GM18498 (cell line): ENCODE data around the gene KCNQ1.

Source experiments
- ATAC-seq: cut with Tn5 transposase; IDR thresholded peaks from one replicate; pipeline ENCODE4 v1.9.1; 2021; ENCODE audit warnings: mild to moderate bottlenecking, moderate library complexity; ENCODE audit not compliant: unreplicated experiment

The KCNQ1 gene

DNA sequence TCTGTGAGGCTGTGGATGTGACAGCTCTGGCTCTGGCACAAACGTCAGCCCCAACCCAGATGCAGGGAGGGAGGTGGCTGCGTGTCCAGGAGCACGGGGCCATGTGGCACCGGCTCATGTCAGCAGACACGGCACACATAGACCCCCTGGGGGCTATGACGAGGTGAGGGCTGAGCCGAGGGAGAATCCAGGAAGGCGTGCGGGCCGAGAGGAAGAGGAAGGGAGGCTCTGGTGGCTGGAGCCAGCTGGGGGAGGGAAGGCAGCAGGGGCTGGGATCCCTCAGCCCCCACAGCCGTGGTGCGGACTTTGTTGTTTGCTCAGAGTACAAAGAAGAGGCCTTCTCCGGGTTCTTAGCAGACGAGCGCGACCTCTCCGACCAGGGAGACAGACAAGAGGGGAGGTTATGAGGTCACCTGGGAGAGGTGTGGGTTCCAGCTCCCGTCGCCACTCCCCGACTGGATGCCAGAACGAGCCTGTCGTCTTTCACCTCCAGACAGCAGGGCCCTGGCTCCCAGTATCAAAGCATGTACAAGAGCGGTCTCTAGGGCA is 394.7 kb downstream of the KCNQ1 start:
- no peak for ATAC-seq

DNA sequence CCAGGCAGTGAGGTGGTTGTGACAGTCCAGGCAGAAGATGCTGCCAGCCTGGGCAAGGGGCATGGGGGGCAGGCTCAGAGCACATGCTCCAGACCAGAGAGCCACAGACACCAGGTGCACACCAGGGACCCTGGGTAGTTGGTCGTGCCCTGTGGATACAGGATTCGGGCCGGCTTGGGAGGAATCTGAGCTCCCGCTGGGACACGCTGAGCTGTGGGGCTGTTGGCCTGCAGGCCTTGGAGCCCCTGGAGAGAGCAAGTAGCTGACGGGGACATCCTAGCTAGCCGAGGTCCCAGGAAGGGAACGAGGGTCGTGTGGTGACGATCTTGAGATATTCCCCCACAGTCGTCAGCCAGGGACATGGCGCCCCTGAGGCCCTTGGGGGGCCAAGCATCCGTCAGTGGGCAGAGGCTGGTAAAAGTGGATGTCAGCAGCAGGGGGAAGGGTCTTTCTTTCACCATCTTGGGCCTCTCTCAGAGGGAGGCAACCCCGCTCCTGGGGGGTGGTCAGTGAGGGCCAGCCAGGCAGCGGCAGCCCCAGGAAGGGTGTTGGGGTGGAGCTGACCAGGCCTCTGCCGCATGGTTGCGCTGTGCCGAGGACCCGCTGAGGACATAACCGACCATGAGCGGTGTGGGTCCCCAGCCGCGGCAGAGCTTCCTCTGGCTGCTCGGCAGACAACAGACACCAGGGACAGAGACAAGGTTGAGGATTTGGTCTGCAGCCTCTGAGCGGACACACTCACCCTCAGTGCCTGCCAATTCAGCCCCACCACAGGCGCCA is 396.8 kb downstream of the KCNQ1 start:
- ATAC-seq = no peak

DNA sequence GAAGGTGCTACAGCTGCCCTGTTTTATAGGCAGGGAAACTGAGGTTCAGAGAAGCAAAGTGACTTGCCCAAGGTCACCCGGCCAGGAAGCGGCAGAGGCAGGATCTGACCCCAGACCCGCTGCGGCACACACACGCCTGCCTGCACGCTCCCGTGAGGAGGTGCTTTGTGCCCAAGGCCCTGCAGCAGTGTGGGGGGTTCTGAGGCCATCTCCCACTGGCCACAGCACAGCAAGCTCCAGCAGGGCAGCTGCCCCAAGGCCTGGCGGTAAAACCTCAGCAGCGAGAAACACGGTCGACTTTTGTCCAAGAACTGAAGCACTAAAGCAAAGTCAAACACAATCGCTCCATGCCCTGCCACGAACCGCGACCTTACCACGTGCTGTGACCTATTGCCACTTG is 398.1 kb downstream of the KCNQ1 start:
- no peak for ATAC-seq

DNA sequence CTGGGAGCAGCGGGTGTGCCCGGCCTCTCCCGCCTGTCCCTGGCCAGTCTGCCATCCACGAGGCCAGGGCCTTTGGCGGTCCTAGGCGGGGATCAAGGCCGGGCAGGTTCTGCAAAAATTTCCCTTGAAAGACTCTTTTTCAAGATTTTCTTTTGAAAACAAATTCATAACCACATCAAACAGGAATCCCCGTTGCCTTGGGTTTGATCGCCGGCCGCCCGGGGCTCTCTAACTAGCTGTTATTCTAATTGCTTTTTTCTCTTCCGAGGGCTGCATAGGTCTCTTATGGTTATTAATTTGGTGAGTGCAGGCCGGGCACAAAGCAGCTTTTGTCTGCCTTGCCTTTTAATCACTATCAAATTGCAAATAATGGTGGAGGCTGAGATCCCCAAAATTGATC is 398.7 kb downstream of the KCNQ1 start:
- ATAC-seq = no peak

DNA sequence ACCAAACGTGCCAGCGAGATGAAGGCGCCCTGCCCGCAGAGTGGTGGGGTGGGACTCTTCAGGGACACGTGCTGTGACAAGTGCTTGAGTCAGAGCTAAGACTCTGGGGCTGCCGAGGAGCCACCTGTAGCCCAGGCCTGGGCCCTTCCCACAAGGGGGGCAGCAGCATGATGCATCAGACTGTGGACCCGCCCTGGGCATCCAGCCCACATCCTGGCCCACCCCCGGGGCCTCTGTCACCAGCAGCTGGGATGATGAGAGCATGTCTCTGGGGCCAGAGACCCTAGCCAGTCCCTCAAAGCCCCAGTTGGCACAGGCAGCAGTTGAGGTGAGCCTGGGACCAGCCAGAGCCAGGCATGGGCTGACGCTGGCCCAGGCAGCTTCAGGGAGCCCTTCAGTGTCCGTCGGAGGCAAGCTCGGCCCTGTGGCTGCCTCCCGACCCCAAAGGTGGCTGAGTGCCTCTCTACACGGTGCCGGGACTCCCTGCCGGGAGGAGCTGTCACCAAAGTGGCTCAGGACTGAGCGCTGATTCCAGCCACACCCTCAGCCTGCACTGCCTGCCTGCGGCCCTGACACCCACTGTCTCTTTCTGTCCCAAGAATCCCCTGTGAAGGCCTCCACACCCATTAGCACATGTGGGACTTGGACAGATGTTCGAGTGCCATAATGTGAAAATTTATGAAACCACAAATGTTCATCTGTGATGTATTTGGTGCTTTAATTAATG is 399.5 kb downstream of the KCNQ1 start:
- no peak for ATAC-seq

DNA sequence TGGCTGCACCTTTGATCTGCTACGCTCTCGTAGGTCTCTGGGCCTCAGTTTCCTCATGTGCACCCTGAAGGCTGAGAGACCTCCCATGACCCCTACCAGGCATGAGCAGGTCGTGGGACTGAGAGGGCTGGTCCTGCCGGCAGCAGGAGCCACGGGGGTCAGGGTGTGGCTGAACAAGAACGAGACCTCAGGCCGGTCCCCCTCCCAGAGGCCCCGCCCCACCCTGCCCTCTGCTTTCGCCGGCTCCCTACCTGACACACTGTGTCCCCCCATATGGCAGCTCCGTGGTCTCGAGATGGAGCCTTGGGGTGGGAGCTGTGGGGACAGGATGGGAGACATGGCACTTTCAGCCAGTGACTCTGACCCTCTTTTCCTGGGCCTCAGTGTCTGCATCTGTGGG is 400.2 kb downstream of the KCNQ1 start:
- no peak for ATAC-seq

DNA sequence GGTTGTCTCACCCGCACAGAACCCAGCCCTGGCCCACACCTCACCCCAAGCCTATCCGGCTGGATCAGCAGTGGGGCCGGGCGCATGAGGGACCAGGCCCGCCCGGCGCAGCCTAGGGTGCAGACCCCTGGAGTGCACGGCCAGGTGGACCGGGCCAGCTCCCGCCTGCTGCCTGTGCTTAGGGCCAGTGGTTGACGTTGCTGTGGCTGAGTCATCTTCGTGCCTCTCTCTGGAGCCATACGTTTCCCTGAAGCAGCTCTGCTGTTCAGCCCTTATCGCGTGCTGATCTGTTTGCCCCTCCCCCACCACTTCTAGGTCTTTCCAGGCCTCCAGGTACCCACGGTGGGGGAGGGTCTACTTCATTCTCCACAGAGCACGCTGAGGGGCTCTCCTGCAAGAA is 401.2 kb downstream of the KCNQ1 start:
- no peak for ATAC-seq

DNA sequence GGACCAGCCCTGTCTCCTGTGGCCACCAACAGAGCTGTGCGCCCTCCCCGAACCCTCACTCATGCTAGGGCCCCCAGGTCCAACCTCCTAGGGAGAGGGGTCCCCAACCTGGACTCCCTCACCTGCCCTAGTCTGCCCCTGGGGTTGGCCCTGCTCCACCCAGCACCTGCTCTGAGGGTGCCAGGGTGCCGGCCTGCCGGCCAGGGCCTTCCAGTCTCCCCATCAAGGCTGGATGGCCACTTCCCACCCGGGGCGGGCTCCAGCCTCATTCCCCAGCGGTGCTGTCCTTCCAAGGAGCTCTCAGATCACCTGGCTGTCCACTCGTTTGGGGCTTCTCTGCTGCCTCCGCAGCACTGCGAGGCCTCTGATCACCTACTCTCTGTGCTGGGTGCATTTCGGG is 401.7 kb downstream of the KCNQ1 start:
- ATAC-seq = no peak

DNA sequence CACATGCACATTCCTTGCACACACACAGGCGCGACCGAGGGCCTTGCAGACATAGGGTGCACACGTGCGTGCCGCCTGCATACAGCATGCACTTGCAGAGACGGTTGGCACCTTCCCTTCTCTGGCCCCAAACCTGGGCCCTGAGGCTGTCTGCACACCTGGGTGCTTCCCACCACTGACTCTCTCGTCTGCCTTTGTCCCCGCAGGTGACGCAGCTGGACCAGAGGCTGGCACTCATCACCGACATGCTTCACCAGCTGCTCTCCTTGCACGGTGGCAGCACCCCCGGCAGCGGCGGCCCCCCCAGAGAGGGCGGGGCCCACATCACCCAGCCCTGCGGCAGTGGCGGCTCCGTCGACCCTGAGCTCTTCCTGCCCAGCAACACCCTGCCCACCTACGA is 402.8 kb downstream of the KCNQ1 start:
- ATAC-seq = no peak

DNA sequence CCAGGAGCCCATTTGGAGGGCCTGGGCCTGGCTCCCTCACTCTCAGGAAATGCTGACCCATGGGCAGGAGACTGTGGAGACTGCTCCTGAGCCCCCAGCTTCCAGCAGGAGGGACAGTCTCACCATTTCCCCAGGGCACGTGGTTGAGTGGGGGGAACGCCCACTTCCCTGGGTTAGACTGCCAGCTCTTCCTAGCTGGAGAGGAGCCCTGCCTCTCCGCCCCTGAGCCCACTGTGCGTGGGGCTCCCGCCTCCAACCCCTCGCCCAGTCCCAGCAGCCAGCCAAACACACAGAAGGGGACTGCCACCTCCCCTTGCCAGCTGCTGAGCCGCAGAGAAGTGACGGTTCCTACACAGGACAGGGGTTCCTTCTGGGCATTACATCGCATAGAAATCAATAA is 403.7 kb downstream of the KCNQ1 start:
- no peak for ATAC-seq

DNA sequence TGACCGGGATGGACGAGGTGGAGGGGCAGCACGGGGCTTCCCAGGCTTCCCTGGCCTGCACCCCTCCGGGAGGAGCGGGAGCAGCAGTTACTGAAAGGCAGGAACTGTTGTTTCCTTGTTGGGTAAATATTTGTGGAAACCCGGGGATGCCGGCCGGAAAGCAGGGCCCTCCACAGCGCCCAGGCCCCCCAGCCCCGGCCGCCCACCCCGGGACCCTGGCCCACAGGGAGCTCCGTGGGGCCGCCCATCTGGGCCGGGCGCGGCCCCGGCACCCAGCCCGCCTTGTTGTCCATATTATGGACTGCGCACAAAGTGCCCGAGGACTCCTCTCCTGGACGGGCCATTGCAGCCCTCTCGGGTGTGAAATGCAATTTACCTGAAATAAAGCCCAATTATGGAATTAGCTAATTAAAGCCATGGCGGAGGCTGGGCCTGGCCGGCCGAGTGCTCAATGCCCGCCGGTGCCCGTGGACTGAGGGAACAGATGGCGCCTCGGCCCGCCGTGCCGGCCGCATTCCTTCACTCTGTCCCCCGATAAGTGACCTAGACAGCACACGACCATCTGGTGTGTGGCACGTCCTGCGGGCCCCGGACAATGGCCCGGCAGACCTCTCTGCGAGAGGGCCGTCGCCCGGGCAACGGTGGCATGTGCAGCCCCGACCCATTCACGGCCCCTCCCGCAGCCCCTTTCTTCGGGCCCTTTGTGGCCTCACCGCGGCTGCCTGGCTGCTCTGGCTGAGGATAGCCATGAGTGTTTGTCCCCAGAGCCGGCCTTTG is 405.4 kb downstream of the KCNQ1 start:
- no peak for ATAC-seq

DNA sequence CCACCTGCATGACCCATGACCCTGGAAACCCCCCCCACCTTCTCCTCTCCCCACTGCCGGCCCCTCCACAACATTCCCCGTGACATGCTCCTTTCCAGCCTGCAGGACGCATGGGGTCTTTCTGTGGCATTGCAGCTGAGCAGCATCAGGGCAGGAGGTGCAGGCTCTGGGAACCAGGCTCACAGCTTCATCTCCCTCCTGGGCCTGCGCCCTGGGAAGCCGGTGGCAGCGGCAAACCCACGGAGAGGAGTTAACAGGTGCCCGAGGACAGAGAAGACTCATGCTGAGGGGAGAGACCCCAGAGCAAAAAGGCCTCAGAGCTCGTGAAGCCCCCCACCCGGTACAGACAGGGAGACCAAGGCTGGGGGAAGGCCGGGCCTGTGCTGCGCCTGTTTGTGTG is 408.6 kb downstream of the KCNQ1 start:
- no peak for ATAC-seq

DNA sequence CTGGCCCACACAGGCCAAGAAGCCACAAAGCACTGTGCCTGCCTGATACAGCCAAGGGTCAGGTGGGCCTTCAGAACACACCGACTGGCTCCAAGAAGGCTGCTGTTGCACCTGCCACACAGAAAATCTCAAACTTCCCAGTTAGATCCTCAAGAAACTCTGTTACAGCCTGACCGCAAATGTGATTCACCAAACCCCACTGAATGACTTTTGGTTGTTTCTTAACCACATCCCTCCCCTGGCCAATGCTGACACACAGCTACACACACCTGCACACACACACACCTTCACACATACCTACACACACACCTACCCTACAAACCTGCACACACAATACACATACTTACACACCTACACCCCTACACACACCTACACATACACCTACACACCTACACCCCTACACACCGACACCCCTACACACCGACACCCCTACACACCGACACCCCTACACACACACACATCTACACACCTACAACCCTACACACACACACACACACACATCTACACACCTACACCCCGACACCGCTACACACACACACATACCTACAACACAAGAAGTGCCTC is 409.3 kb downstream of the KCNQ1 start:
- ATAC-seq = no peak

DNA sequence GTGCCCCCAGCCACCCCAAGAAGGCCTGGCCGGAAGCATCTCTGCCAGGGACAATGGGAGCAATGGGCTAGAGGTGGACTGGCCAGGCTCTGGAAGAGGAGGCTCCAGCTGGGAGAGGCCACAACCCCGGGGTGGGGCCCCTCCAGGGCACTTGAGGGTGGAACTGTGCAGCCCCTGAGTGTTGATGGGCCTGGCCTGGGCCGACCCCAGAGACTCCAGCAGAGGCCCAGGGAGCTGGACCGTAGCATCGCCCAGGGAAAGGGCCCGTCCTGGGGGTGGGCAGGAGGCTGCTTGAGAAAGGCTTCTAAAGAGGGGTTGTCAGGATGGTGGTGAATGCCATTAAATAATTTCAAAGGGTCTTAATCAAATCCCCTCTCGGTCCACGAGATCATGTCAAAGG is 410.4 kb downstream of the KCNQ1 start:
- ATAC-seq = no peak

DNA sequence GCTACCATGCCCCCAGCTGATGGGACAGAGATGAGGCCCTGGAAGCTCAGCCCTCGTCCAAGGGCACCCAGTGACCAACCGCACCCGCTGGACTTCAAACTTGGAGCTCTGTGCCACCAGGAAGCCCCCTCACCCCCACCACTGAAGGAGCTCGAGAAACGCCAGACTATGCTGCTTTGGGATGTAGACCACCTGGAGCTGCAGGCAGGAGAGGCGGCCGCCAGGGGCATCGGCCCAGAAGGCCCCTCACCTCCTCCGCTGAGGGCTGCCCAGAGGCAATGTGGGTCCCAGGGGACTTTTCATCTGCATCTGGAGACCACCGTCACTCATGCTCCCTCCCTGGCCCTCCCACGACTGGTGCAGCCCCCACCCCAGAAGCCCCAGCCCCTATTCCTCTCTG is 412.5 kb downstream of the KCNQ1 start:
- ATAC-seq = no peak

DNA sequence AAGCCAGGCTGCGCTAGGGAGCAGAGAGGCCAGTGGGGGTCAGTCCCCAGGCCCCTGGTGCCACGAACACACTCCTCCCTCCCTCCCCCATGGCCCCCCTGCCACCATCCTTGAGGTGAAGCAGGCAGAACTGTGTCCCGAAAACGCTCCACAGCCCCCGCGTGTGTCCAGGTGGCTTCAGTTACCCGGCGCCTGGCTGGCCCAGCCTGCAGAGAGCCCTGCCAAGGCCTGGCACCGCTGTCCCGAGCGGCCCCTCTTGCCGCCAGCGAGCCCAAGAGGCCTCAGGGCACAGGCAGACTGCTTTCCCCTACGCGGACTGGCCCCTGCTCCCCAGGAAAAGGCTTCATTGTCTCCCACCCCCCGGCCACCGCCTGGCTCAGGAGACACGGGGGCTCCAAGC is 413.1 kb downstream of the KCNQ1 start:
- no peak for ATAC-seq

DNA sequence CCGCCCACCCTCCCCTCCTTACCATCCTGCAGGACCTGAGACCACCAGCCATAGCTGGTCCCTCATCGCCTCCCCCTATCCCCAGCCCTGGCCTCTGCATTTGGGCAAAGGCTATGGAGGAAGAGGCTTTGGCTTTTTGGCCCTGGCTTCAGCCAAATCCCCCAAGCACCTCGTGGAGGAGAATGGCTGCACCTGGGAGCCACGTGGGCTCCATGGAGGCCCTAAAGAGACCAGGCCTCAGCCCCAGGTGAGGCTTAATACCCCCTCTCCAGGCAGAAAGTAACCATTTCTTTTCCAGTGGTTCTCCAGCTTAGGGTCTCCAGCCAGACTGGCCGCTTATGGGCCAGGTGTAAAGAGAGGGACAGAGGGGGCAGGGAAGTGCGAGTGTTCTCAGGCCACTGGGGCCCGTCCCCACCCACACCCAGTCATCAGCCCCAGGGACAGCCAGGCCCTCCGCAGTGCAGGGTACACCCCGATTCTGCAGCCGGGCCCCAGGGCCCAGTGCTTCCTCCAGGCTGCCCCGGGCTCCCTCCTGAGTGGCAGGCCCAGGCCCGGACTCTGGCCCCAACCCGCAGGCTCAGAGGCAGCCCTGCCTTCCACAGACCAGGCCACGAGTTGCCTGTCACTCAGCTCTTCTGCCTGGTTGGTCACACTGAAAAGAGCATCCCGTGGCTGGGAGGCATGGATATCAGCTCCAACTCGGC is 414.3 kb downstream of the KCNQ1 start:
- ATAC-seq = no peak

DNA sequence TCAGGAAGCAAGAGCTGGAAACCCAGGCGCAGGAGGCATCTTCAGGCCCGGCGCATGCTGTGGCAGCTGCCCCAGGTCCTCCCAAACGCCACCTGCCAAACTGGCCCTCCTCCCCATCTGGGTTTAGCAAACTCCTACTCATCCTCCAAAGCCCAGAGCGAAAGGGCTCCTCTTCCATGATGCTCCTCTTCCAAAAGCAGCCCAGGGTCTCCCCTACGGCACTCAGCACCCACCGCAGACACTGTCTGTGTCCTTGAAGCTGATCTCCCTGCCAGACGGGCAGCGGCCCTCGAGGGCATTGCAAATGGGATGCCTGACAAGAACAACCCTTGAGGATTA is 414.9 kb downstream of the KCNQ1 start:
- no peak for ATAC-seq

DNA sequence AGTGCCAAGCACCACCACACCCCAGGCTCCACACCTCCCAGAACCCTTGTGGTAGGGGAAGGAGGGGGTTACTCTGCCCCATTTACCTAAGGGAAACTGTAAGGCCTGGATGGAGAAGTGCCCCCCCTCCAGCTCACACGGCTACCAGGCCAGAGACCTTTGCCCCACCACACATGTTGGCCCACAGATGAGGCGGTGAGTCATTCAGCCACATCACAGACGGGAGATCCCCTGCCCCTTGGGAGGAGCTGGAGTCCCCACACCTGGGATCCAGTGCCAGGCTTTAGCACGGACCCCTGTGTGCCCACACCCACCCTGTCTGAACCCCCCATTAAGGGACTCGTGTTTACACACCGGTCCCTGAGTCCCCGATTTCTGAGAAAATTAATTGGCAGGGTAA is 415.8 kb downstream of the KCNQ1 start:
- ATAC-seq = no peak

DNA sequence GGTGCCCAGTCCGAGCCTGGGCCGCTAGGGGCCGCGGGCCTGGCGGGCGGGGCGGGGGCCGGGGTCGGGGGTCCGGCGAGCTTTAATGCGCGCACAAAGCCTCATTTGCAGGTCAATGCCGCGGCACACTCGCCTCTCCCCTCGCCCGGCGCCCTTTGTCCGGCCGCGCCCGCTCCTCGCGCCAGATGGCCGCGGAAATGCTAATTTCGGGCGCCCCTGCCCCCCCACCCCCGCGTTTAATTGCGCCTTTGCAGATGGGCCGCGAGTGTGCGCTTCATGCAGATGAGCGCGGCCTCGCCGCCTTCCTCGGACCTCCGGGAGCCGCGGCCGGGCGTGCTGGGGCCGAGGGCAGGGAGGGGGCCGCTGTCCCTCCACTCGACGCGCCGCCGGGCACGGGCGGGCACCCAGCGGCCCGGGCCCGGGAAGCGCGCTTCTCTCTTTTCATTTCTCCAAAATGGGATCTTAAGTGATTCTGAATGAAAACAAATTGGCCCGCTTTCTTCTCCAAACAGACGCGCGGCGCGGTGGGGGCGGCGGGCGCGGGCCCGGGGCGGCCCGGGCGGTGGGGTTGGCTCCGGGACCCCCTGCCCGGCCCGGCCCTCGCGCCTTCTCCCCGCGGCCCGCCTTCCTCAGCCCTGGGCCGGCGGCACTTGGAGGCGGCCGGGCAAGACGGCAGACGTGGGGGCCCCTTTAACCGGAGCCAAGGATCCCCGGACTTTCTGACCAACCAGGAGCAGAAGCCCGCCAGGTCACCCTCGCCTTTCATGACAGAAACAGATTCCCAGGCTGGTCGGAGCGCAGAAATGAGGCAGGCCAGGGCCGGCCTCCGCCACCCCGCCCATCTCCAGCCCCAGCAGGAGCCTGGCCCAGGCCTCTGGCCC is 417.8 kb downstream of the KCNQ1 start:
- no peak for ATAC-seq
